GM12878 (cell line): Measurements from ENCODE around the gene HDAC7.

Experiments used
- EP300 ChIP-seq, 2 experiments: fragments of 150-350 bp in 1 of 2; IDR thresholded peaks; 2 replicates each; pipeline ENCODE4 v1.6.1; 2011 to 2012; ENCODE audit warnings: low read depth in 2 of 2, low read length in 2 of 2, borderline replicate concordance in 1 of 2, improper control_type of control experiment in 1 of 2, inconsistent platforms in 1 of 2; ENCODE audit not compliant: control insufficient read depth in 1 of 2
- EZH2 ChIP-seq: IDR thresholded peaks from 2 replicates; pipeline ENCODE4 v1.6.1; 2012; ENCODE audit warnings: low read depth, mild to moderate bottlenecking, control low read depth, inconsistent platforms, low read length, borderline replicate concordance; ENCODE audit not compliant: control insufficient read depth
- FOXK2 ChIP-seq: fragments of 450-650 bp; IDR thresholded peaks from 2 replicates; pipeline ENCODE4 v1.6.1; 2017; ENCODE audit warnings: mild to moderate bottlenecking, moderate library complexity
- FOXM1 ChIP-seq: IDR thresholded peaks from 2 replicates; pipeline ENCODE4 v1.6.1; 2012; ENCODE audit warnings: low read depth, mild to moderate bottlenecking, inconsistent platforms, low read length, moderate library complexity
- HDAC6 ChIP-seq: fragments of 200-600 bp; sonication (generic); IDR thresholded peaks from one replicate; pipeline ENCODE4 v1.8.0; 2017; ENCODE audit warnings: antibody characterized with exemption; ENCODE audit not compliant: unreplicated experiment
- HDGF ChIP-seq: fragments of 450-650 bp; IDR thresholded peaks from 2 replicates; pipeline ENCODE4 v1.6.1; 2016; ENCODE audit warnings: antibody characterized with exemption
- KDM1A ChIP-seq: fragments of 200-600 bp; sonication (generic); IDR thresholded peaks from 2 replicates; pipeline ENCODE4 v1.6.1; 2016; ENCODE audit warnings: borderline replicate concordance
- MAX ChIP-seq: IDR thresholded peaks from 2 replicates; pipeline ENCODE4 v1.6.1; 2012; ENCODE audit warnings: low read depth, low read length, improper control_type of control experiment
- NFYB ChIP-seq: IDR thresholded peaks from 2 replicates; pipeline ENCODE4 v1.6.1; 2011; ENCODE audit warnings: low read depth, mild to moderate bottlenecking, low read length, improper control_type of control experiment, moderate library complexity; ENCODE audit not compliant: insufficient read depth
- PKNOX1 ChIP-seq: fragments of 450-650 bp; IDR thresholded peaks from 2 replicates; pipeline ENCODE4 v1.6.1; 2016; ENCODE audit warnings: mild to moderate bottlenecking
- POLR2A ChIP-seq: IDR thresholded peaks from 2 replicates; pipeline ENCODE4 v1.6.1; 2011; ENCODE audit warnings: low read depth, mild to moderate bottlenecking, low read length
- RCOR1 ChIP-seq: conservative IDR thresholded peaks from 2 replicates; pipeline ENCODE4 v1.6.1; 2012; ENCODE audit warnings: low read depth, low read length, improper control_type of control experiment
- SIN3A ChIP-seq: IDR thresholded peaks from 2 replicates; pipeline ENCODE4 v1.6.1; 2012; ENCODE audit warnings: low read depth, low read length, improper control_type of control experiment
- TF ChIP-seq, protein P1 (sequence below), 3 experiments: IDR thresholded peaks in 2 of 3; conservative IDR thresholded peaks in 1 of 3; 2 replicates each; pipeline ENCODE4 v1.5.1; 2011; ENCODE audit warnings: low read depth in 3 of 3, low read length in 3 of 3, mild to moderate bottlenecking in 3 of 3, control low read depth in 2 of 3, moderate library complexity in 2 of 3, inconsistent platforms in 1 of 3, mixed read lengths in 1 of 3; ENCODE audit not compliant: control insufficient read depth in 2 of 3, insufficient read depth in 1 of 3; ENCODE audit errors: extremely low read depth in 1 of 3

- TF ChIP-seq EP300 (IDR thresholded peaks at IDR 0.05; ENCODE audit: borderline replicate concordance in 1 of 2, control insufficient read depth in 1 of 2, low read depth in 2 of 2, low read length in 2 of 2) (no peak), POLR2A (no peak), NFYB (no peak), FOXM1 (no peak), HDGF (no peak), HDAC6 (no peak), KDM1A (no peak), FOXK2 (no peak), EZH2 (no peak), RCOR1 (no peak), MAX (no peak), PKNOX1 (no peak), SIN3A (no peak)
- TF ChIP-seq, protein P1, sequence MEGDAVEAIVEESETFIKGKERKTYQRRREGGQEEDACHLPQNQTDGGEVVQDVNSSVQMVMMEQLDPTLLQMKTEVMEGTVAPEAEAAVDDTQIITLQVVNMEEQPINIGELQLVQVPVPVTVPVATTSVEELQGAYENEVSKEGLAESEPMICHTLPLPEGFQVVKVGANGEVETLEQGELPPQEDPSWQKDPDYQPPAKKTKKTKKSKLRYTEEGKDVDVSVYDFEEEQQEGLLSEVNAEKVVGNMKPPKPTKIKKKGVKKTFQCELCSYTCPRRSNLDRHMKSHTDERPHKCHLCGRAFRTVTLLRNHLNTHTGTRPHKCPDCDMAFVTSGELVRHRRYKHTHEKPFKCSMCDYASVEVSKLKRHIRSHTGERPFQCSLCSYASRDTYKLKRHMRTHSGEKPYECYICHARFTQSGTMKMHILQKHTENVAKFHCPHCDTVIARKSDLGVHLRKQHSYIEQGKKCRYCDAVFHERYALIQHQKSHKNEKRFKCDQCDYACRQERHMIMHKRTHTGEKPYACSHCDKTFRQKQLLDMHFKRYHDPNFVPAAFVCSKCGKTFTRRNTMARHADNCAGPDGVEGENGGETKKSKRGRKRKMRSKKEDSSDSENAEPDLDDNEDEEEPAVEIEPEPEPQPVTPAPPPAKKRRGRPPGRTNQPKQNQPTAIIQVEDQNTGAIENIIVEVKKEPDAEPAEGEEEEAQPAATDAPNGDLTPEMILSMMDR (IDR thresholded peaks at IDR 0.05 in 2 of 3, conservative IDR thresholded peaks at IDR 0.05 in 1 of 3; ENCODE audit: control insufficient read depth in 2 of 3, extremely low read depth in 1 of 3, insufficient read depth in 1 of 3, low read depth in 3 of 3, low read length in 3 of 3) = no peak
These were observed 19.1 kb downstream of the HDAC7 start for GRCh38 chr12:47800582-47800981.
